ENCODE measurements around the gene FANCC. TPM values are rescaled to one million over a fixed set of nuclear protein-coding genes. Genes with fewer than 3 reads are reported as not detected.

FANCC gene
- total RNA-seq, 1 experiment from 2014 or later, result 25.3 TPM

DNA sequence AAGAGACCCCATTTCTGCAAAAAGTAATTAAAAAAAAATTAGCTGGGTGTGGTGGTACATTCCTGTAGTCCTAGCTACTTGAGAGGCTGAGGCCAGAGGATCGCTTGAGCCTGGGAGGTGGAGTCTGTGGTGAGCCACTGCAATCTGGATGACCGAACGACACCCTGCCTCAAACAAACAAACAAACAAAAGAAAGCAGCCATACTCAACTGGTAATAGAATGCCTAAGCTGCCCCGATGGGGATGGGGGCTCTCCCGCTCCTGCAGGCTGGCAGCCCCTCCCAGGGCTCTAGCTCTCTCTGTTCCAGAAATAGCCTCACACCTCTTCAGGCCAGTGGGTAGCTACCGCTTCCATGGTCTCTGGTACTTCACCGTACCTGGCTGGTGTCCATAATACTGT lies 241.8 kb downstream of the FANCC start:
- H3K4me1 ChIP-seq (ENCODE audit: insufficient read depth, low read length, poor library complexity, severe bottlenecking), result no peaks in the 10 kb centered on the region
- H3K4me3 ChIP-seq (ENCODE audit: low read depth, low read length, poor library complexity, severe bottlenecking), result no peak overlapping the region
- no peak overlapping the region for H3K27ac ChIP-seq (ENCODE audit: low read depth, low read length, poor library complexity, severe bottlenecking)
- no TSS peak for BruUV-seq (replicated peaks)
- CTCF ChIA-PET, result no interaction called here
- intact Hi-C loops (cut with micrococcal nuclease; ENCODE audit: unreplicated experiment), result no loop called here
- no peaks in the 10 kb centered on the region for H3K9me3 ChIP-seq (ENCODE audit: low read depth, low read length, poor library complexity, severe bottlenecking)
- no peaks in the 10 kb centered on the region for H3K27me3 ChIP-seq (replicated peaks; ENCODE audit: insufficient read depth, low read depth, low read length, poor library complexity)
- no peak for DNase-seq (ENCODE audit: low spot score)
- TF ChIP-seq, protein P1, sequence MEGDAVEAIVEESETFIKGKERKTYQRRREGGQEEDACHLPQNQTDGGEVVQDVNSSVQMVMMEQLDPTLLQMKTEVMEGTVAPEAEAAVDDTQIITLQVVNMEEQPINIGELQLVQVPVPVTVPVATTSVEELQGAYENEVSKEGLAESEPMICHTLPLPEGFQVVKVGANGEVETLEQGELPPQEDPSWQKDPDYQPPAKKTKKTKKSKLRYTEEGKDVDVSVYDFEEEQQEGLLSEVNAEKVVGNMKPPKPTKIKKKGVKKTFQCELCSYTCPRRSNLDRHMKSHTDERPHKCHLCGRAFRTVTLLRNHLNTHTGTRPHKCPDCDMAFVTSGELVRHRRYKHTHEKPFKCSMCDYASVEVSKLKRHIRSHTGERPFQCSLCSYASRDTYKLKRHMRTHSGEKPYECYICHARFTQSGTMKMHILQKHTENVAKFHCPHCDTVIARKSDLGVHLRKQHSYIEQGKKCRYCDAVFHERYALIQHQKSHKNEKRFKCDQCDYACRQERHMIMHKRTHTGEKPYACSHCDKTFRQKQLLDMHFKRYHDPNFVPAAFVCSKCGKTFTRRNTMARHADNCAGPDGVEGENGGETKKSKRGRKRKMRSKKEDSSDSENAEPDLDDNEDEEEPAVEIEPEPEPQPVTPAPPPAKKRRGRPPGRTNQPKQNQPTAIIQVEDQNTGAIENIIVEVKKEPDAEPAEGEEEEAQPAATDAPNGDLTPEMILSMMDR (conservative IDR thresholded peaks at IDR 0.05; ENCODE audit: low read depth, low read length), result no peak
- no peak for TF ChIP-seq EZH2 (IDR thresholded peaks at IDR 0.05; ENCODE audit: borderline replicate concordance, low read depth, low read length, poor library complexity, severe bottlenecking)
- POLR2A ChIA-PET (ENCODE audit: low non-redundant PET), result no interaction called here
- H3K36me3 ChIP-seq (ENCODE audit: insufficient read depth, low read length, poor library complexity, severe bottlenecking), result no peaks in the 10 kb centered on the region

- CTCF ChIA-PET, result no interaction called here
- TF ChIP-seq EZH2 (IDR thresholded peaks at IDR 0.05; ENCODE audit: borderline replicate concordance, low read depth, low read length, poor library complexity, severe bottlenecking), result no peak
- TF ChIP-seq, protein P1 (conservative IDR thresholded peaks at IDR 0.05; ENCODE audit: low read depth, low read length), result no peak
- H3K9me3 ChIP-seq (ENCODE audit: low read depth, low read length, poor library complexity, severe bottlenecking), result no peaks in the 10 kb centered on the region
- H3K4me1 ChIP-seq (ENCODE audit: insufficient read depth, low read length, poor library complexity, severe bottlenecking), result no peaks in the 10 kb centered on the region
- BruUV-seq (replicated peaks), result no TSS peak
- intact Hi-C loops (cut with micrococcal nuclease; ENCODE audit: unreplicated experiment), result no loop called here
- POLR2A ChIA-PET (ENCODE audit: low non-redundant PET), result no interaction called here
- no peak overlapping the region for H3K27ac ChIP-seq (ENCODE audit: low read depth, low read length, poor library complexity, severe bottlenecking)
- H3K36me3 ChIP-seq (ENCODE audit: insufficient read depth, low read length, poor library complexity, severe bottlenecking), result no peaks in the 10 kb centered on the region
- no peak overlapping the region for H3K4me3 ChIP-seq (ENCODE audit: low read depth, low read length, poor library complexity, severe bottlenecking)
- H3K27me3 ChIP-seq (replicated peaks; ENCODE audit: insufficient read depth, low read depth, low read length, poor library complexity), result no peaks in the 10 kb centered on the region
- DNase-seq (ENCODE audit: low spot score), result no peak
Observed at GRCh38 chr9:95074632-95075031, 242.9 kb downstream of the FANCC start.

- no peak for TF ChIP-seq EZH2 (IDR thresholded peaks at IDR 0.05; ENCODE audit: borderline replicate concordance, low read depth, low read length, poor library complexity, severe bottlenecking)
- TF ChIP-seq, protein P1 (conservative IDR thresholded peaks at IDR 0.05; ENCODE audit: low read depth, low read length), result no peak
- Histone ChIP-seq H3K9me3 (ENCODE audit: low read depth, low read length, poor library complexity, severe bottlenecking) (no peaks in the 10 kb centered on the region), H3K27me3 (replicated peaks; ENCODE audit: insufficient read depth, low read depth, low read length, poor library complexity) (no peaks in the 10 kb centered on the region), H3K4me3 (ENCODE audit: low read depth, low read length, poor library complexity, severe bottlenecking) (no peak overlapping the region), H3K27ac (ENCODE audit: low read depth, low read length, poor library complexity, severe bottlenecking) (no peak overlapping the region), H3K4me1 (ENCODE audit: insufficient read depth, low read length, poor library complexity, severe bottlenecking) (no peaks in the 10 kb centered on the region), H3K36me3 (ENCODE audit: insufficient read depth, low read length, poor library complexity, severe bottlenecking) (no peaks in the 10 kb centered on the region)
- POLR2A ChIA-PET (ENCODE audit: low non-redundant PET), result no interaction called here
- DNase-seq (ENCODE audit: low spot score), result no peak
- BruUV-seq (replicated peaks), result no TSS peak
- intact Hi-C loops (cut with micrococcal nuclease; ENCODE audit: unreplicated experiment), result no loop called here
- CTCF ChIA-PET, result no interaction called here
Observed at GRCh38 chr9:95073918-95074317, 243.6 kb downstream of the FANCC start.
